Raji (cell line): ENCODE data around the gene DGKZ.

Experiments
- POLR2A ChIP-seq: IDR thresholded peaks from 2 replicates; pipeline ENCODE4 v1.6.1; 2011; ENCODE audit warnings: low read depth, low read length, control low read depth; ENCODE audit not compliant: insufficient read depth

The DGKZ gene, protein sequence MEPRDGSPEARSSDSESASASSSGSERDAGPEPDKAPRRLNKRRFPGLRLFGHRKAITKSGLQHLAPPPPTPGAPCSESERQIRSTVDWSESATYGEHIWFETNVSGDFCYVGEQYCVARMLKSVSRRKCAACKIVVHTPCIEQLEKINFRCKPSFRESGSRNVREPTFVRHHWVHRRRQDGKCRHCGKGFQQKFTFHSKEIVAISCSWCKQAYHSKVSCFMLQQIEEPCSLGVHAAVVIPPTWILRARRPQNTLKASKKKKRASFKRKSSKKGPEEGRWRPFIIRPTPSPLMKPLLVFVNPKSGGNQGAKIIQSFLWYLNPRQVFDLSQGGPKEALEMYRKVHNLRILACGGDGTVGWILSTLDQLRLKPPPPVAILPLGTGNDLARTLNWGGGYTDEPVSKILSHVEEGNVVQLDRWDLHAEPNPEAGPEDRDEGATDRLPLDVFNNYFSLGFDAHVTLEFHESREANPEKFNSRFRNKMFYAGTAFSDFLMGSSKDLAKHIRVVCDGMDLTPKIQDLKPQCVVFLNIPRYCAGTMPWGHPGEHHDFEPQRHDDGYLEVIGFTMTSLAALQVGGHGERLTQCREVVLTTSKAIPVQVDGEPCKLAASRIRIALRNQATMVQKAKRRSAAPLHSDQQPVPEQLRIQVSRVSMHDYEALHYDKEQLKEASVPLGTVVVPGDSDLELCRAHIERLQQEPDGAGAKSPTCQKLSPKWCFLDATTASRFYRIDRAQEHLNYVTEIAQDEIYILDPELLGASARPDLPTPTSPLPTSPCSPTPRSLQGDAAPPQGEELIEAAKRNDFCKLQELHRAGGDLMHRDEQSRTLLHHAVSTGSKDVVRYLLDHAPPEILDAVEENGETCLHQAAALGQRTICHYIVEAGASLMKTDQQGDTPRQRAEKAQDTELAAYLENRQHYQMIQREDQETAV

GRCh38 chr11:46346886-46347636 lies at the start of gene DGKZ:
TSS of gene DGKZ (plus strand) at chr11:46347463. CDS start at chr11:46347660, 197 bp downstream.
- peak; percentile 56 for TF ChIP-seq POLR2A

GRCh38 chr11:46298699-46299433 lies 48.4 kb upstream of the DGKZ start:
- no peak for TF ChIP-seq POLR2A

DNA sequence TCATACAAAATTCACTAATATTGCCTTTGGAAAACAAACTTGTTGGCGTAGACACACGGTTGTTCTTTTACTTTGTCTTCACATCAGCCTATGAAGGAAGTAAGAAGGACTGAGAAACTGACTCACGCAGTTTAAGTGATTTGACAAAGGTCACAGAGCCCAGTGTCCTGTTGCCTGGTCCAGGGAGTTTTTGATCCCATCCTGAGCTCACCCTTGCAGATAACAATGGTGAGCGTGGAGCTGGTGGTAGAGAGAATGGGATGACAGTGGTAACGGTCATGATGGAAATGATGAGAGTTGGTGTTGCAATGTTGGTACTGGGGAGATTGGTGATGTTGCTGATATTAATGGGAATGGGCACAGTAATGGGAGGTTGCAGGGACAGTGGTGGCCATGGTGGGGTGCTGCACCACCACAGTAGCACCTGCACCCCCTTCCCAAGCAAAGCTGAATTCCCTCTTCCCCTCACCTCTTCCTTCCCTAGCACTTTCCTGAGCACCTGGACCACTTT lies 47.8 kb upstream of the DGKZ start:
- no peak for TF ChIP-seq POLR2A

DNA sequence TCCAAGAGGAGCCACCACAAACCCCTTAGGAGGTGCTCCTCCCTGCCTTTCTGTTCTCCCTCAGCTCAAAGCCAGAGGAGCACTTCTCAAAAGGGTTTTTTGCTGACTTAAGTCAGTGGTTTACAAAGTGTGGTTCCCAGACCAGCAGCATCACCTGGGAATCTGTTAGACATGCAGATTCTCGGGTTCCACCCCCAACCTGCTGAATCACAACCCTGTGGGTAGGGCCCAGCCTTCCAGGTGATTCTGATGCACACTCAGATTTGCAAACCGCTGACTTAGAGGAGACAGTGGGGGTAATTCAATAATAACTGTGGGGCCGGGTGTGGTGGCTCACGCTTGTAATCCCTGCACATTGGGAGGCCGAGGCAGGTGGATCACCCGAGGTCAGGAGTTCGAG lies 47.0 kb upstream of the DGKZ start:
- no peak for TF ChIP-seq POLR2A

- TF ChIP-seq POLR2A: no peak
Observed at GRCh38 chr11:46302866-46303265, 44.4 kb upstream of the DGKZ start.

- no peak for TF ChIP-seq POLR2A
Observed at GRCh38 chr11:46304605-46305179, 42.6 kb upstream of the DGKZ start.

GRCh38 chr11:46305295-46305694 lies 42.0 kb upstream of the DGKZ start:
- TF ChIP-seq POLR2A: no peak

DNA sequence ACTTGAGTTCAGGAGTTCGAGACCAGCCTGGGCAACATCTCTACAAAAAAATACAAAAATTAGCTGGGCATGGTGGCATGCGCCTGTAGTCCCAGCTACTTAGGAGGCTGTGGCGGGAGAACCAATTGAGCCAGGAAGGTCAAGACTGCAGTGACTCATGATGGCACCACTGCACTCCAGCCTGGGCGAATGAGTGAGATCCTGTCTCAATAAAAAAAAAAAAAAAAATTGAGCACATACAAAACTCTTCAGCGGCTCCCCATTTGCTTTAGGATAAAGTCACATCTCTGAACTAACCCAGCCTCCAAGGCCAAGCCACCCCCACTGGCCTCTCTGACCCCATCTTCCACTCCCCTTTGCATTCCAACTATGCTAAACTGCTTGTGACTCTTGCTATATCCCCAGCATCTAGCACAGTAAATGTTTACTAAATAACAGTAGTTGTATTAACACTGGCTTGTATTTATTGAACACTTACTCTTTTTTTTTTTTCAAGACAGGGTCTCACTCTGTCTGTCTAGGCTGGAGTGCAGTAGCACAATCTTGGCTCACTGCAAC lies 40.9 kb upstream of the DGKZ start:
- TF ChIP-seq POLR2A: no peak

GRCh38 chr11:46307369-46307768 lies 39.9 kb upstream of the DGKZ start:
- TF ChIP-seq POLR2A: no peak

- no peak for TF ChIP-seq POLR2A
Observed at GRCh38 chr11:46307785-46308341, 39.4 kb upstream of the DGKZ start.

DNA sequence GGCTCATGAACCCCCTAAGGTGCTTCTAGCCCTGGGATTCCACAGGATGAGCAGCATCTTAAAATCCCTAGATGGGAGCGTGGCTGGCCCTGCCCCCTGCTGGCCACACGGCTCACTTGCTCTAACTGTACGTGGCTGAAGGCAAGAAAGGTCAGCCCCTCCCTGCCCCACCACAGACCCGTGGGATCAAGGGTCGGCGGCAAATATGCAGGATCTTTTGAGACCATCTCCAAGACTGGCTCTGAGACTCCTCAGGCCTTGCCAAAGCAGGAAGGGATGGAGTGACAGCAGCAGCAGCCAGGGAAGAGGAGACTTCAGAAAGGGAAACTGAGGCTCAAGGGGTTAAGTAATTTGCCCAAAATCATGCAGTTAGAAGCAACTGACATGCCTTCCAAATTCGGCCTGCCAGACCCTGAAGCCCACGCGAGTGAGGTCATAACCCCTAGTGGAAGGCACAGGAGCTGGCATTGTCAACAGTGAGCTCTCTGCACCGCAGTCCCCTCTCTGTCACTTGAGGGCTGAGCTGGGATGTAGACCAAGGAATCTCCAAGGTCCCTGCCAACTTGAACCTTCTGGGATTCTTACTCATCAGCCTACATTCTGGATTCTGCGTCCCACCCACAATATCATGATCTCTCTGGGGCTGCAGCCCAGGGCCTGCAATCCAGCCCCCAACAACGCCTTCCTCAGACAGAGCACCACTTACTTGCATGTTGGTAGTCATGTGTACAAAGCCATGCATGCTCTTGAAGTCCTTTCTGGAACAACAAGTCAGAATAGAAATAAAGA lies 38.4 kb upstream of the DGKZ start:
- TF ChIP-seq POLR2A: no peak

- TF ChIP-seq POLR2A: no peak
Observed at GRCh38 chr11:46309814-46310259, 37.4 kb upstream of the DGKZ start.
